Lower lobe of right lung (tissue), 2 donors: Measurements from ENCODE around the gene PLCL1. TPM values are rescaled to one million over a fixed set of nuclear protein-coding genes. Genes with fewer than 3 reads are reported as not detected.
A peak's percentile ranks its signal among the peaks of the same experiment; 100 is the strongest.

Experiments used
- ATAC-seq, 2 donors: fragments of 200-7000 bp; cut with Tn5 transposase; one replicate each; pipeline ENCODE4 v1.9.1; 2020 to 2022; ENCODE audit warnings: mild to moderate bottlenecking in 2 of 2, moderate library complexity in 2 of 2
- DNase-seq: peaks from one replicate; pipeline ENCODE4 v3.0.0-alpha.2; 2020
- H3K27ac ChIP-seq: fragments of 200-600 bp; one replicate; pipeline ENCODE4 v1.8.0; 2022
- H3K27me3 ChIP-seq: fragments of 200-600 bp; one replicate; pipeline ENCODE4 v1.8.0; 2022; ENCODE audit warnings: low read depth
- H3K36me3 ChIP-seq: fragments of 200-600 bp; one replicate; pipeline ENCODE4 v1.8.0; 2022; ENCODE audit warnings: mild to moderate bottlenecking
- H3K4me1 ChIP-seq: fragments of 200-600 bp; one replicate; pipeline ENCODE4 v1.8.0; 2022
- H3K4me3 ChIP-seq: fragments of 200-600 bp; one replicate; pipeline ENCODE4 v1.8.0; 2022; ENCODE audit warnings: mild to moderate bottlenecking
- H3K9me3 ChIP-seq: fragments of 200-600 bp; one replicate; pipeline ENCODE4 v1.8.0; 2022
- intact Hi-C: fragments of 100-400 bp; cut with DNase I; formaldehyde crosslinking; loops from one replicate; pipeline ENCODE4 v1.11.0; 2022
- total RNA-seq: library from RNA; stranded (reverse); fragmentation: NEBNext Ultra II Directional; extraction: Animal tissue kit (Norgen Biotek cat#: 25700); gene quantifications from one replicate; pipeline ENCODE4 v1.2.1, GENCODE V29; 2021
- TF ChIP-seq, protein P1 (sequence below): fragments of 200-600 bp; IDR thresholded peaks from one replicate; pipeline ENCODE4 v1.8.0; 2022; ENCODE audit warnings: antibody characterized with exemption, mild to moderate bottlenecking
- donor health status: DM: no; HTN: yes; CAD: no; lungs with severe emphysema.

PLCL1 gene
- total RNA-seq, 1 donor from 2014 or later = 6.3 TPM

DNA sequence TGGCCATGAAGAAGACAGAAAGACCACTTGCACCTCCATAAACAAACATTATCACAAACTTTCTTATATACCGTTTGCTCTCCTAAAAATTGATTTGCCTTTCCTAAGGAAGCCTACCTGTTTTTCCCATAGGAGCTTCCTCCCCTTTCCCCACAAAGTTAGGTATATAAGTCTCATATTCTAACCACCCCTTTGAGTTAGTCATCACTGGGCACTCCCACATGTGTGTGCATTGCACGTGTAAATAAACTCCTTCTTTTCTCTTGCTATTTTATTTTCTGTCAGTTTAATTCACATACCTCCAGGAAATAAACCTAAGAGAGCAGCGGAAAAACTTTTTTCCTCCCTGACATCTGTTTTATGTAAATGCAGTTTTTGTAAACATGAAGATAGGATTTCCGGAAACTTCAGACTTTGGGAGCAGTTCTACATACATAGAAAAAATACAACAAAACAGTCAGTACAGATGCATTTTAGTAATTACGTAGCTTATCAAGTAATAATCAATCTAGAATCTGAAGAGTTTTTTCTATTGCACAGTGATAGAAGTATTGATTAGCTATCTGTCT, 46.6 kb downstream of the PLCL1 start:
- no peak overlapping the region for H3K27ac ChIP-seq
- no peaks in the 10 kb centered on the region for H3K4me1 ChIP-seq
- no peaks in the 10 kb centered on the region for H3K27me3 ChIP-seq
- TF ChIP-seq, protein P1, sequence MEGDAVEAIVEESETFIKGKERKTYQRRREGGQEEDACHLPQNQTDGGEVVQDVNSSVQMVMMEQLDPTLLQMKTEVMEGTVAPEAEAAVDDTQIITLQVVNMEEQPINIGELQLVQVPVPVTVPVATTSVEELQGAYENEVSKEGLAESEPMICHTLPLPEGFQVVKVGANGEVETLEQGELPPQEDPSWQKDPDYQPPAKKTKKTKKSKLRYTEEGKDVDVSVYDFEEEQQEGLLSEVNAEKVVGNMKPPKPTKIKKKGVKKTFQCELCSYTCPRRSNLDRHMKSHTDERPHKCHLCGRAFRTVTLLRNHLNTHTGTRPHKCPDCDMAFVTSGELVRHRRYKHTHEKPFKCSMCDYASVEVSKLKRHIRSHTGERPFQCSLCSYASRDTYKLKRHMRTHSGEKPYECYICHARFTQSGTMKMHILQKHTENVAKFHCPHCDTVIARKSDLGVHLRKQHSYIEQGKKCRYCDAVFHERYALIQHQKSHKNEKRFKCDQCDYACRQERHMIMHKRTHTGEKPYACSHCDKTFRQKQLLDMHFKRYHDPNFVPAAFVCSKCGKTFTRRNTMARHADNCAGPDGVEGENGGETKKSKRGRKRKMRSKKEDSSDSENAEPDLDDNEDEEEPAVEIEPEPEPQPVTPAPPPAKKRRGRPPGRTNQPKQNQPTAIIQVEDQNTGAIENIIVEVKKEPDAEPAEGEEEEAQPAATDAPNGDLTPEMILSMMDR = no peak
- H3K36me3 ChIP-seq = no peaks in the 10 kb centered on the region
- ATAC-seq (no peak), DNase-seq (no peak)
- no peaks in the 10 kb centered on the region for H3K9me3 ChIP-seq
- no peak overlapping the region for H3K4me3 ChIP-seq
- intact Hi-C loops = no loop called here

DNA sequence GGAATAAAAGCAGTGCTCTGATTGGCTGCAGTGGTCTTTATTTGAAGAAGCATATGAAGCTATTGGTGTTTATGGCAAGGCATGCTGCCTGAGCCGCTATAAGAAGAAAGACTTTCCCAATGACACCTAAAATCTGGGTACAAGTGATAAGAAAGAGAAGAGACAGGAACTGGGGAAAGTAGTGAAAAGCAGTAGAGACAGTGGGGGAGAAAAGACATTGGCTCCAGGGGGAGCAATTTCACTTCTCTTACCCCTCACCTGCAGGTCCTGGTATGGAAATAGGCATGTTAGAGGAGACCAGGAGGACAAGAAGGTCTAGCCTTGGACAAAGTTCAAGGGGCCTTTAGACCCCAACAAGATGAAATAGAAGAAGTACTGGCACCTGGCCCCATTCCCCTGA, 47.1 kb downstream of the PLCL1 start:
- Histone ChIP-seq H3K36me3 (no peaks in the 10 kb centered on the region), H3K4me3 (no peak overlapping the region), H3K27me3 (no peaks in the 10 kb centered on the region), H3K4me1 (no peaks in the 10 kb centered on the region), H3K27ac (no peak overlapping the region), H3K9me3 (no peaks in the 10 kb centered on the region)
- ATAC-seq (no peak), DNase-seq (no peak)
- intact Hi-C loops = no loop called here
- TF ChIP-seq, protein P1 = no peak

DNA sequence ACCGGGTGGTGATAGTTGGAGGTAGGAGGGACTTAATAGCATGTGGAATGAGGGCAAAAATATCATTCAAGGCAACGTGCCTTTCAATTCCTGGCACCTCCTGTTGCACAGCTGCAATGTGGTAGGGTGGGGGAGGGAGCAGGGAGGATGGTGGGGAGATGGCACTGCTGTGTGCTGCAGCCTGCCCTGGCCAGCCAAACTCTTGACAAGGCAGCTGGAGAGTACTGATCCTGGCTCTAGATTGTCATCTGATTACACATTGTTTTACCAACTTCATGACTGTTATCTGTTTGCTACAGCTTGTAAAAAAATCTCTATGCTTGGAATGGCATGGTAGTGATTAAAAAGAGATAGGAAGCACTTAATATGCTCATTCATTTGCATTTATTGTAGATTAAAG, 47.7 kb downstream of the PLCL1 start:
- Histone ChIP-seq H3K27me3 (no peaks in the 10 kb centered on the region), H3K36me3 (no peaks in the 10 kb centered on the region), H3K27ac (no peak overlapping the region), H3K4me1 (no peaks in the 10 kb centered on the region), H3K9me3 (no peaks in the 10 kb centered on the region), H3K4me3 (no peak overlapping the region)
- TF ChIP-seq, protein P1 = no peak
- no peak for DNase-seq
- no peak for ATAC-seq
- intact Hi-C loops = no loop called here

DNA sequence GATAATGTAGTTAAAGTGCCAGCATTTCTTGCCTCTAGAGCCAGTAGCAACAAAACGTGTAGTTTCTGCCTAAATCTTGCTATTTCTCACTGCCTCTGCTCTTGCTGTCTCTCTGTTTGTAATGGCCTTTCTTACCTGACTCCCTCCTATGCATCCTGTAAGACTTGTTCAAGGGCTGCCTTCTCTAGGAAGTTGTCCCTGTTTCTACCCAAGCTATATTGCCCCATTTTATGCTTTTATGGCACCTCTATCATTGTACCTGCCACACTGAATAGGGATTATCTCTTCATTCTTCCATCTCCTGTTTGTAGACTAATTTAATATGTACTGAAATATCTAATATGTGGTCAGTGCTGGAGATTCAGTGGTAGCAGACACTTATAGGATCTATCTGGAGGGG, 49.2 kb downstream of the PLCL1 start:
- ATAC-seq (no peak), DNase-seq (no peak)
- intact Hi-C loops = no loop called here
- TF ChIP-seq, protein P1 = no peak
- no peaks in the 10 kb centered on the region for H3K4me1 ChIP-seq
- peaks cover 7% of the 10 kb centered on the region for H3K9me3 ChIP-seq
- no peak overlapping the region for H3K4me3 ChIP-seq
- H3K36me3 ChIP-seq = no peaks in the 10 kb centered on the region
- no peak overlapping the region for H3K27ac ChIP-seq
- H3K27me3 ChIP-seq = no peaks in the 10 kb centered on the region

DNA sequence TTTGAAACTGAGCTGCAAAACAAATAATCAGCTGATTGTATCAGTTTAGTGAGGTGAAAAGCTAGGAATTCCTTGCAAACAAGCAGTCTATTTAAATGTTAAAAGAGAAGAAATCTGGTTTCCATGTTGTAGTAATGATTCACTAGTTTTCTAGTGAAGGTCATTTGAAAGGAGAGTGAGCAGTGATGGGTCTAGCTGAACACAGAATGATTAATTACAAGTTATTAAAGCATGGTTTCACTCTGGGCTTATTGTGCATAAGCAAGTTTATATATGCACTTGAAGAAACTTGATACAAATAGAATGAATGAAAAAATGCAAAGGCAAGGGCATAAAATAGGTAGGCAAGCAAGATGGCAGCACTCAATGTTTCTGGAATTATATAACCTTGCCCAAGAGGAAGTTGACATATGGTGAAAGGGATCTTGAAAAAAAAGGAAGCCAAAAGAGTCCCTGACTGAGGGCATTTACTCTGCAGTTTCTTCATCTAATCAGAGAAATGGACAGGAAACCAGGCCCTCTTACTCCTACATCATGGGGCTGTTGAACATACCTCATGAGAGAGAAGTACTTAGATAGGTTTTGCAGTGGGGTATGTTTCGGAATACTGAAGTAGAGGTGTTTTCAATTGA, 53.2 kb downstream of the PLCL1 start:
- H3K4me1 ChIP-seq = no peaks in the 10 kb centered on the region
- H3K27me3 ChIP-seq = no peaks in the 10 kb centered on the region
- DNase-seq (no peak), ATAC-seq (peak; percentile 24 to 52)
- no peaks in the 10 kb centered on the region for H3K36me3 ChIP-seq
- no peak overlapping the region for H3K27ac ChIP-seq
- no peak overlapping the region for H3K4me3 ChIP-seq
- TF ChIP-seq, protein P1 = no peak
- peaks cover 13% of the 10 kb centered on the region for H3K9me3 ChIP-seq
- intact Hi-C loops = no loop called here
